Calu3 (cell line): ENCODE results near the gene BUB1B. TPM values are rescaled to one million over a fixed set of nuclear protein-coding genes. Genes with fewer than 3 reads are reported as not detected.

Source experiments
- BruUV-seq: library from RNA; stranded (reverse); fragments of 400-500 nt; replicated peaks from 2 replicates; lab custom pipeline; 2021; lab: Mats Ljungman, UMichigan
- CTCF ChIA-PET: fragments of 300-600 bp; sonication (Branson Sonifier 250); formaldehyde crosslinking; loops from one replicate; lab custom pipeline; 2022; ENCODE audit warnings: antibody characterized with exemption; lab: Charles Lee
- DNase-seq: peaks from one replicate; pipeline ENCODE4 v3.0.0; 2022
- H3K27ac Mint-ChIP-seq: one replicate; pipeline ENCODE4 v1.8.0; 2022; ENCODE audit warnings: mixed read lengths; ENCODE audit not compliant: unreplicated experiment
- H3K27me3 Mint-ChIP-seq: one replicate; pipeline ENCODE4 v1.8.0; 2022; ENCODE audit warnings: mixed read lengths; ENCODE audit not compliant: unreplicated experiment
- H3K36me3 Mint-ChIP-seq: one replicate; pipeline ENCODE4 v1.8.0; 2022; ENCODE audit warnings: mild to moderate bottlenecking, moderate library complexity, mixed read lengths; ENCODE audit not compliant: insufficient read depth, unreplicated experiment
- H3K4me1 Mint-ChIP-seq: one replicate; pipeline ENCODE4 v1.8.0; 2022; ENCODE audit warnings: mild to moderate bottlenecking, low read depth, mixed read lengths; ENCODE audit not compliant: unreplicated experiment
- H3K4me3 Mint-ChIP-seq: one replicate; pipeline ENCODE4 v1.8.0; 2022; ENCODE audit warnings: mild to moderate bottlenecking, low read depth, moderate library complexity, mixed read lengths; ENCODE audit not compliant: unreplicated experiment
- H3K9me3 Mint-ChIP-seq: one replicate; pipeline ENCODE4 v1.8.0; 2022; ENCODE audit warnings: low read depth, mixed read lengths; ENCODE audit not compliant: unreplicated experiment
- intact Hi-C: fragments of 100-400 bp; cut with micrococcal nuclease; formaldehyde crosslinking; loops from one replicate; pipeline ENCODE4 v1.10.0; 2022; ENCODE audit not compliant: unreplicated experiment
- total RNA-seq: library from RNA; stranded (reverse); gene quantifications from 2 replicates; pipeline ENCODE4 v1.2.3, GENCODE V29; 2022
- TF ChIP-seq, protein P1 (sequence below): fragments of 200-600 bp; IDR thresholded peaks from one replicate; pipeline ENCODE4 v1.8.0; 2022; ENCODE audit warnings: antibody characterized with exemption; ENCODE audit not compliant: unreplicated experiment

Gene BUB1B
- total RNA-seq, 1 experiment from 2014 or later: 41.8 TPM

DNA sequence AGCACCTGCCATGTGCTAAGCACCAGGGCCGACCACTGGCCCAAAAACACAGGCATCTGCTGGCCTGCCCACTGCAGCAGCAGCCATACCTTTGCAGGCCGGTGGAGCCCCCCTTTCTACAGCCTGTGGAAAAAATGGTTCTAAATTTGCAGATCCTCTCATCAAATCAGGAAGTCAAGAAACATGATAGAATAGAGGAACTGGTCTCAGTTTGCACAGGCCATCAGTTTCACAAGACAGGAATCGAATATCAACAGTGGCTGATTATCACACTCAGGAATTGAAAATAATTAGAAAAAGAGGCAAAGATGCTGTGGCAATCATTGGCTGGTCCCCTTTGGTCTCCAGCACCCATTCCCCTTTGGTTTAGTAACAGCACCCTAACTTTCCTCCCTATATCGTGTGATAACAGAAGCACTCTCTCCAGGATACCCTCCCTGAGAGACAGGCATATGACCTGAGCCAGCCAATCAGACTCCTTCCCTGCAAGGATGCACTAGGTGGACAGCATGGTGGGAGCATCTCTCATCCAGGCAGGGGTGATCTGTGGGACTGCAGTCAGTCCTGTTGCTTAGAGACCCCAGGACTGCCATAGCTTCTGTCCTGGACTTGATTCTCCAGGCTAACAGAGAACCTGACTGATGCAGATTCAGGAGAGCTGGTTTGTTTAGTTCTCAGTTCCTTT is 74.5 kb downstream of the BUB1B start:
- CTCF ChIA-PET: no interaction called here
- TF ChIP-seq, protein P1, sequence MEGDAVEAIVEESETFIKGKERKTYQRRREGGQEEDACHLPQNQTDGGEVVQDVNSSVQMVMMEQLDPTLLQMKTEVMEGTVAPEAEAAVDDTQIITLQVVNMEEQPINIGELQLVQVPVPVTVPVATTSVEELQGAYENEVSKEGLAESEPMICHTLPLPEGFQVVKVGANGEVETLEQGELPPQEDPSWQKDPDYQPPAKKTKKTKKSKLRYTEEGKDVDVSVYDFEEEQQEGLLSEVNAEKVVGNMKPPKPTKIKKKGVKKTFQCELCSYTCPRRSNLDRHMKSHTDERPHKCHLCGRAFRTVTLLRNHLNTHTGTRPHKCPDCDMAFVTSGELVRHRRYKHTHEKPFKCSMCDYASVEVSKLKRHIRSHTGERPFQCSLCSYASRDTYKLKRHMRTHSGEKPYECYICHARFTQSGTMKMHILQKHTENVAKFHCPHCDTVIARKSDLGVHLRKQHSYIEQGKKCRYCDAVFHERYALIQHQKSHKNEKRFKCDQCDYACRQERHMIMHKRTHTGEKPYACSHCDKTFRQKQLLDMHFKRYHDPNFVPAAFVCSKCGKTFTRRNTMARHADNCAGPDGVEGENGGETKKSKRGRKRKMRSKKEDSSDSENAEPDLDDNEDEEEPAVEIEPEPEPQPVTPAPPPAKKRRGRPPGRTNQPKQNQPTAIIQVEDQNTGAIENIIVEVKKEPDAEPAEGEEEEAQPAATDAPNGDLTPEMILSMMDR: no peak
- no peaks in the 10 kb centered on the region for H3K27me3 Mint-ChIP-seq
- DNase-seq: no peak
- intact Hi-C loops: no loop called here
- peaks cover 16% of the 10 kb centered on the region for H3K4me1 Mint-ChIP-seq
- H3K4me3 Mint-ChIP-seq: no peak overlapping the region
- BruUV-seq: no TSS peak
- H3K36me3 Mint-ChIP-seq: peaks cover 4% of the 10 kb centered on the region
- no peaks in the 10 kb centered on the region for H3K9me3 Mint-ChIP-seq
- no peak overlapping the region for H3K27ac Mint-ChIP-seq

DNA sequence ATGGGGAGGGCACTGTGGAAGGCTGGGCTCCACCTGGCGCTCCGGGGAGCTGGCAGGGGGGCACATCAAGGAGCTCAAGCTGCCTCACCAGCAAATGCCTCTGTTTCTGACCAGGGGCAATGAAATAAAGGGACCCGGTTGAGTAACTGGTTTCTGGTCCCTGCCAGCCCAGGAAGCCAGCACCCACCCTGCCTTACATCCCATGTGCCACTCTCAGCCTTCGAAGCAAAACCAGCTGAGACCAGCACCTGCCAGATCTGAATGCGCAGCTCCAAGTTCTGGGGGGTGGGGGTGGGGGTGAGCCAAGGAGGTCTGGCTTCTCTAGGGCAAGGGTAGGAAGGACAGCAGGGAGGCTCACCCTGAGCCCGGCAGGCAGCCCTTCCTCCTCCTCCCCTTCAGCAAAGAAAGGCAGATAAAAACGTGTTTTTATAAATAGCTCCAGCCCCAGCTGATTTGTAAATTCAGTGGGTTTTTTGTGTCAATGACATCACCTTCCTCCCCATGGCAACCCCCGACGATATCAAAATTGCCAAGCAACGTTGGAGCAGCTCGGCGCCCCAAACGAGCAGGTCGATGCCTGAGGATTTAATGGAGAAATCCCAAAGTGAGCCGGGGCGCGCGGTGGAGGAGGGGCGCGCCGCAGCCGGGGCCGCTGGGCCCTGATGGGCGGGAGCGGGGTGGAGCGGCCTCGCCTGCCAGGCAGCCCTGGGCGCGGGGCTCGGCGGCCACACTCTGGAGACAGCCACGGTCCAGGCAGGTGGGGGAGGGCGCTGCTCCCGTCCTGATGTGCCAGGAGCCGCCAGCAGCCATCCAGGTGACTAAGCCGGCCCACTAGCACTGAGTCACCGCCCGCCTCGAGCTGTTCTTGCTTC is 77.9 kb downstream of the BUB1B start, which contains the start of gene PAK6:
PAK6 (plus strand) TSS at position 532 of the 872 bp plus-strand sequence. CDS start 25,723 bp downstream, outside the sequence.
- Mint-ChIP-seq H3K27me3 (no peaks in the 10 kb centered on the region), H3K36me3 (peaks cover 4% of the 10 kb centered on the region), H3K4me3 (peak within 1 kb of the TSS; percentile 48), H3K4me1 (peaks cover 16% of the 10 kb centered on the region), H3K27ac (peak within 1 kb of the TSS; percentile 11), H3K9me3 (no peaks in the 10 kb centered on the region)
- CTCF ChIA-PET: interaction anchor here (1.1 to 1.6 kb wide), 5 partner anchors 28 to 192 kb away, joined by 3 to 5 read pairs (median 3); no protein-coding TSS in a partner anchor
- TF ChIP-seq, protein P1: no peak
- intact Hi-C loops: no loop called here
- BruUV-seq: no TSS peak
- peak; percentile 84 for DNase-seq

DNA sequence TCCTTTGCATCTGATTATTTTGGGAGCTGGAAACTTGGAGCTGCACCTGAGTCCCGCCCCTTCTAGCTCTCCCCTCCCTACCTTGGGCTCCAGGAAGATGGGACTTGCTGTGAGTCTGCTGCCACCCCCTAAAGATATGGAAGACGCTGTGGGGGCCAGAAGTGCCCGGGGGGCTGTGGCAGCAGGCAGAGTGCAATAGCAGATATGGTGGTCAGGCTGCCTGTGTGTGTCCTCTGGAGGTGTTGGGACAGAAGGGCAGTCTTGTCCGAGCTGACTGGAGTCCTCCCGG is 78.5 kb downstream of the BUB1B start:
- Mint-ChIP-seq H3K36me3 (peaks cover 4% of the 10 kb centered on the region), H3K27me3 (no peaks in the 10 kb centered on the region), H3K9me3 (no peaks in the 10 kb centered on the region), H3K4me3 (peak overlapping the region; percentile 48), H3K4me1 (peaks cover 16% of the 10 kb centered on the region), H3K27ac (no peak overlapping the region)
- TF ChIP-seq, protein P1: no peak
- CTCF ChIA-PET: interaction anchor here (1.1 to 1.6 kb wide), 5 partner anchors 28 to 192 kb away, joined by 3 to 5 read pairs (median 3); no protein-coding TSS in a partner anchor
- no TSS peak for BruUV-seq
- DNase-seq: no peak
- intact Hi-C loops: no loop called here

DNA sequence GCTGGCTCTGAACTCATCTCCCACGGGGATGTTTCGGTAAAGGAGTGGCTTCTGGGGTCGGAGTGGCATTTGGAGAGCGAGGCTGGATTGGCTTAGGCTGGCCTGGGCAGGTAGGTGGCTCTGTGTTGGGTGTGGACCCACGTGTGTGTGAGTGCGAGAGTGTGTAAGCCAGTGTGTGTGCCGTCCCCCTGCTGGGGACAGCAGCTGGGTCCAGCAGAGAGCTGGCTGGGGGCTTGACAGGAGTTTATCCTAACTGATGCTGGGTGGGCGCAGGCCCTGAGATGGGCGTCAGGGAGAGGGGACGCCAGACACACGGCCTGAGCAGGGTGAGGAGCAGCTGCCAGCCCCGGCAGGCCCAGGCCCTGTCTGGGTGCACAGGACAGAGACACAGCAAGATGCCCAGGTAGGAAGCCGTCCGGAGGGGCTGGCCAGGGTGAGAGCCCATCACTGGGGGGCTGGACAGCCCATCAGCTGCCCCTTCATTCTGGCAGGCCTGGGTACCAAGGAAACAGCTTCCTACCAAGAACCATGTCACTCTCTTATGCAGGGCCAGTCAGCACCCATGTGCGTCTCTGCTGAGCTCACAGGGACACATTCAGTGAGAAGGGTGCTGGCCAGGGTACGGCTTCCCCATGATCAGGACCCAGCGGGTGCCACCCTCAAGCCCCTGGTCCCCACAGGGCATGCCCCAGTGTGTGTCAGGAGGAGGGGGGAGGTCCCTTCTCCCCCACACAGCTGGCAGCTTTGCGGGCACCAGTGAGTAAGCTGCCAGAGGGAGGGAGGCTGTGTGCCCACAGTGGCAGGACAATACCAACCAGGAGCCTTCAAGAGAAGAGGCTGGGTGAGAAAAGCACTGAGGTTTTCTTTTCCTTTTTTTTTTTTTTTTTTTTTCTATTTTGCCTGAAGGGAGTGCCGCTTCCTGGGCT is 79.1 kb downstream of the BUB1B start:
- Mint-ChIP-seq H3K9me3 (no peaks in the 10 kb centered on the region), H3K27me3 (no peaks in the 10 kb centered on the region), H3K27ac (no peak overlapping the region), H3K4me1 (peaks cover 16% of the 10 kb centered on the region), H3K4me3 (peak overlapping the region; percentile 48), H3K36me3 (peaks cover 4% of the 10 kb centered on the region)
- TF ChIP-seq, protein P1: no peak
- intact Hi-C loops: no loop called here
- CTCF ChIA-PET: interaction anchor here (1.1 to 1.6 kb wide), 5 partner anchors 27 to 193 kb away, joined by 3 to 5 read pairs (median 3); no protein-coding TSS in a partner anchor
- DNase-seq: no peak
- no TSS peak for BruUV-seq
